Activated naive CD4-positive, alpha-beta T cell treated with anti-CD3 and anti-CD28 coated beads, Interleukin-2, amount 50 U/mL, for 72 hours (primary cell): ENCODE data around the gene USP17L10. TPM values are rescaled to one million over a fixed set of nuclear protein-coding genes. Genes with fewer than 3 reads are reported as not detected.

ENCODE experiments used
- total RNA-seq, 2 donors: library from RNA; stranded (reverse); gene quantifications; one replicate each; pipeline ENCODE4 v1.2.3, GENCODE V29; 2022

USP17L10 gene
- total RNA-seq, 2 donors from 2014 or later = not detected

Other genes with a start within 250 kb of the USP17L10 start
- gene FAM90A26, start 40.2 kb upstream of the USP17L10 start, total RNA-seq = not detected
- gene USP17L11, start 4.7 kb downstream of the USP17L10 start, total RNA-seq = not detected
- not detected for gene USP17L12, start 9.5 kb downstream of the USP17L10 start, total RNA-seq
- not detected for gene USP17L13, start 14.2 kb downstream of the USP17L10 start, total RNA-seq
- gene USP17L15, start 23.7 kb downstream of the USP17L10 start, total RNA-seq = not detected
- gene USP17L17, start 33.2 kb downstream of the USP17L10 start, total RNA-seq = not detected
- gene USP17L18, start 38.0 kb downstream of the USP17L10 start, total RNA-seq = not detected
- gene USP17L19, start 42.7 kb downstream of the USP17L10 start, total RNA-seq = not detected
- gene USP17L20, start 47.5 kb downstream of the USP17L10 start, total RNA-seq = not detected
- not detected for gene USP17L21, start 52.2 kb downstream of the USP17L10 start, total RNA-seq
- not detected for gene USP17L22, start 57.0 kb downstream of the USP17L10 start, total RNA-seq
- not detected for gene USP17L24, start 114.5 kb downstream of the USP17L10 start, total RNA-seq
- gene USP17L25, start 119.3 kb downstream of the USP17L10 start, total RNA-seq = not detected
- not detected for gene USP17L26, start 124.0 kb downstream of the USP17L10 start, total RNA-seq
- not detected for gene USP17L5, start 128.7 kb downstream of the USP17L10 start, total RNA-seq
- not detected for gene USP17L27, start 133.5 kb downstream of the USP17L10 start, total RNA-seq
- gene USP17L28, start 138.2 kb downstream of the USP17L10 start, total RNA-seq = not detected
- not detected for gene USP17L29, start 143.0 kb downstream of the USP17L10 start, total RNA-seq
- not detected for gene USP17L30, start 152.5 kb downstream of the USP17L10 start, total RNA-seq
- not detected for gene DEFB131A, start 233.8 kb downstream of the USP17L10 start, total RNA-seq